ENCODE results near the gene CAMK2D.

CAMK2D gene

DNA sequence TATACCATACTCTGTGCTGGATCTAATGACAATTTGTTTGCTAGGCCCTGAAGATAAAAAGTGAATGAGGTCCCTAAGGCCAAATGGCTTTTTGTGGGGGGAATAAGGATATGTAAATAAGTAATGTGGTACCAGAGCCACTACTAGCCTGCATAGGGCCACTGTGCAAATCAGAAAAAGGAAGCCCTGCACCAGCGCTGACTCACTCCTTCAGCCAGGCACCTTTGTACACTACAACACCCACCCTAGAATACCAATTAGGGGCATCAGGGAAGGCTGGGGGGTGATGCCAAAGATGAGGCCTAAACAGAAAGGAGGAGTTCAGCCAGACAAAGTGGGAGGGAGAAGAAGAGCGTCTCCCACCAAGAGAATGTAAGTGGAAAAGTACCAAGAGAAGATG lies 122.2 kb downstream of the CAMK2D start:
- Histone ChIP-seq H3K36me3 (ENCODE audit: insufficient read depth, low read length) (no peaks in the 10 kb centered on the region), H3K9ac (ENCODE audit: low read depth, low read length) (no peak overlapping the region), H3K9me3 (ENCODE audit: control insufficient read depth, insufficient read depth, low read length) (no peaks in the 10 kb centered on the region), H3K4me1 (ENCODE audit: insufficient read depth, low read length) (peaks cover 17% of the 10 kb centered on the region)

- Histone ChIP-seq H3K4me1 (ENCODE audit: insufficient read depth, low read length) (peaks cover 17% of the 10 kb centered on the region), H3K36me3 (ENCODE audit: insufficient read depth, low read length) (no peaks in the 10 kb centered on the region), H3K9me3 (ENCODE audit: control insufficient read depth, insufficient read depth, low read length) (no peaks in the 10 kb centered on the region), H3K9ac (ENCODE audit: low read depth, low read length) (no peak overlapping the region)
Observed at GRCh38 chr4:113638562-113638832, 123.0 kb downstream of the CAMK2D start.

GRCh38 chr4:113637823-113638561 lies 123.5 kb downstream of the CAMK2D start:
- Histone ChIP-seq H3K9ac (ENCODE audit: low read depth, low read length) (no peak overlapping the region), H3K4me1 (ENCODE audit: insufficient read depth, low read length) (peaks cover 17% of the 10 kb centered on the region), H3K9me3 (ENCODE audit: control insufficient read depth, insufficient read depth, low read length) (no peaks in the 10 kb centered on the region)

DNA sequence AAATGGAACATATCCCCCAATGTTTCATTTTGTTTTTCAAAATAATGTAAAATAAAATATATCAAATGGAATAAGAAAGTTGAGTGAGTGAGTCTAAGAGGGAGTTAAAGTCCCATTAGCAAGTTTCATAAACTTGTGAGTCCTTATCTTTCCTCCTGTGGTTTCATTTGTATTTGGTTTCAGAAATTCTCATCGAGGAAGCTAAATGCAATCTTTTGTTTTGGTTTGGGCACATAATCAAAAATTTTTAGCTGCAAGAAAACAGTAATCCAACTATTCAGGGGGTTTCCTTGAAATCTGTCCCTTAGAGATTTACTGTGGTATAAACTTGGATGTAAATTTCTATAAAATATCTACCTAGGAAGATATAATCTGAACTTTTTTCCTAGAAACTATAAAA lies 124.2 kb downstream of the CAMK2D start:
- no peaks in the 10 kb centered on the region for H3K36me3 ChIP-seq (ENCODE audit: insufficient read depth, low read length)
- H3K9me3 ChIP-seq (ENCODE audit: control insufficient read depth, insufficient read depth, low read length), result no peaks in the 10 kb centered on the region
- H3K9ac ChIP-seq (ENCODE audit: low read depth, low read length), result no peak overlapping the region
- H3K4me1 ChIP-seq (ENCODE audit: insufficient read depth, low read length), result peaks cover 17% of the 10 kb centered on the region

More at GRCh38 chr4:113637823-113638561, 123.5 kb downstream of the CAMK2D start:
- H3K36me3 ChIP-seq (ENCODE audit: insufficient read depth, low read length), result no peaks in the 10 kb centered on the region

DNA sequence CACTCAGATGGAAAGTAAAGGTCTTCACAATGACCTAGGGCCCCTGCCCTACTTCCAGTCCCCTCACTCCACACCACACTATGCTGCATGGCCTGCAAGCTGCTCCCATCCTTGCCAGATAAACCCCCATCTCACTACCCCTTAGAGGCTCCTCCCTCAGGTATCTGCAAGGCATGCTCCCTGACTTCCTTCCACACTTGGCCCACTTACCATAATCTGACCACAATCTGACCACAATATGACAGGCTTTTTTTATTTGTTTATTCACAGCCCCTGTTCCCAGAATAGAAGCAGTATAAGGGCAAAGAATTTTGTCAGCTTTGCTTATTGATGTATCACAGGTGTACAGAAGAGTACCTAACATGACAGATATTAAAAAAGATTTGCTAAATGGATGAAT lies 124.7 kb downstream of the CAMK2D start:
- peaks cover 17% of the 10 kb centered on the region for H3K4me1 ChIP-seq (ENCODE audit: insufficient read depth, low read length)
- no peak overlapping the region for H3K9ac ChIP-seq (ENCODE audit: low read depth, low read length)
- H3K9me3 ChIP-seq (ENCODE audit: control insufficient read depth, insufficient read depth, low read length), result no peaks in the 10 kb centered on the region
- no peaks in the 10 kb centered on the region for H3K36me3 ChIP-seq (ENCODE audit: insufficient read depth, low read length)

GRCh38 chr4:113636438-113636818 lies 125.1 kb downstream of the CAMK2D start:
- no peaks in the 10 kb centered on the region for H3K9me3 ChIP-seq (ENCODE audit: control insufficient read depth, insufficient read depth, low read length)
- H3K9ac ChIP-seq (ENCODE audit: low read depth, low read length), result no peak overlapping the region
- H3K36me3 ChIP-seq (ENCODE audit: insufficient read depth, low read length), result no peaks in the 10 kb centered on the region
- H3K4me1 ChIP-seq (ENCODE audit: insufficient read depth, low read length), result peaks cover 17% of the 10 kb centered on the region

DNA sequence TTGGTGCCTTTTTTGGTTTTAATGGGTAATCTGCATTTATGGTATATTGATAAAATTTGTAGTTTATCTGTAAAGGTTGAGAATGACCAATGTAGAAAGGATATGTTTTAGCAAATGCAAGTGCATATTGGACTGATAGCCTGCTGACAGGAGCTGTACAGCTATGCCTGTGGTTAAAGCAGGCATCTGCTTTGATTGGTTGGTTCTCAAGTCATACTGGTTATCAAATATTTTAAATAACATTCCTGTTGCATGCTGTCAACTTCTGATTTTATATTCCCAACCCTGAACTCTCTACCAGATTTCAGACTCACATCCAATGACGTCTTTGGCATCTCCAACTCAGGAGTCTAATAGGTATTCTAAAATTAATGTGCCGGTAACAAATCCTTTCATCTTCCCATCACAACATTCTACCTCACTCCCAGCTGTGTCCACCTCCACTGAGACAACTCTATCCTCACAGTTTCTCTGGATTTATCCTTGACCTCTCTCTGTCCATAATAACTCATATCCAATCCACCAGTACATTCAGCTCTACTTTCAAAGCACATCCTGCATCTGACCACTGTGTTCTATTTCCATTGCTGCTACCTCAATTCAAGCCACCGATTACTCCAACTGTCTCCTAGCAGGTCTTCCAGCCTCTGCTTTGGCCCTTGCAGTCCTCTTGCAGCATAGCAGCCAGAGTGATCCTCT lies 125.7 kb downstream of the CAMK2D start:
- H3K9ac ChIP-seq (ENCODE audit: low read depth, low read length), result no peak overlapping the region
- H3K9me3 ChIP-seq (ENCODE audit: control insufficient read depth, insufficient read depth, low read length), result no peaks in the 10 kb centered on the region
- no peaks in the 10 kb centered on the region for H3K36me3 ChIP-seq (ENCODE audit: insufficient read depth, low read length)
- peaks cover 15% of the 10 kb centered on the region for H3K4me1 ChIP-seq (ENCODE audit: insufficient read depth, low read length)

DNA sequence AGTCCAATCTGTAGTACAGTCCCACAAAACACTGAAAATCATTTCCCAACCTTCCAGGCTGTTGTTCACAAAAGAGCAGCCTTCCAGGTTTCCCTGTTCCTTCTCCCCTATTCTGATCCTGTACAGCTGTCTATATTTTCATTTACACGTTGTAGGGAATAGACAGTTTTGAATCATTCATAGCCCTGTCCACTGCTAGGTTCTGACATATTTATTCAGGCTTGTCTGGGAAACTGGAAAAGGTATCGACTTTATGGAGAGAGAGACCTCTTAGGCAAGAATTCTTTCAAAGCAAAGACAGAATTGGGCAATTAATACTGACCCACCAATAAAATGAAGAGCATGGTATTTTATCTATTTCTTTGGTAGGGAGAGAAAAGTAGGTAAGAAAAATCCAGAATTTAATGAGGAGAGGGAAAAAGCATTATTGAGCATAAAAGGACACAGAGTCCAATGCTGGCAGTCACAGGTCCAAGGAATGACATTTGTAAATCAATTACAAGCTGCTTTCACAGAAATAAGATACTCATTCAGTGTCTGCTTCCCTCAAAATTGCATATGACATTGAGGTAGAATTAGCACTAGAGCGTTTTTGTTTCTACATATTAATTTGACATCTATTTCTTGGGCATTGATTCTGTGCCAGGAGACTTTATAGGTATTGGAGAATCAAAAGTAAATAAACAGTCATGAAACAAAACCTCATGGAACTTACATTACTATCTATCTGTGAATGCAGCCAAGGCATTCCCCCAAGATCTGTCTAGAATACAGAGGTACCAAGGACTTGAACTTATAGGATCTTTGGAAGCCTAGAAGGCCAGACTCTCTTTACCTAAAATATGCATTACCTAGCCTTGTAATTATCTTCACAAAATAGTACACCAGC lies 127.2 kb downstream of the CAMK2D start:
- no peaks in the 10 kb centered on the region for H3K9me3 ChIP-seq (ENCODE audit: control insufficient read depth, insufficient read depth, low read length)
- H3K36me3 ChIP-seq (ENCODE audit: insufficient read depth, low read length), result no peaks in the 10 kb centered on the region
- H3K9ac ChIP-seq (ENCODE audit: low read depth, low read length), result no peak overlapping the region
- H3K4me1 ChIP-seq (ENCODE audit: insufficient read depth, low read length), result peaks cover under 1% of the 10 kb centered on the region; the same call in 1 of the 2 replicates

GRCh38 chr4:113633467-113633866 lies 128.1 kb downstream of the CAMK2D start:
- Histone ChIP-seq H3K9ac (ENCODE audit: low read depth, low read length) (no peak overlapping the region), H3K4me1 (ENCODE audit: insufficient read depth, low read length) (no peaks in the 10 kb centered on the region), H3K9me3 (ENCODE audit: control insufficient read depth, insufficient read depth, low read length) (no peaks in the 10 kb centered on the region), H3K36me3 (ENCODE audit: insufficient read depth, low read length) (no peaks in the 10 kb centered on the region)

DNA sequence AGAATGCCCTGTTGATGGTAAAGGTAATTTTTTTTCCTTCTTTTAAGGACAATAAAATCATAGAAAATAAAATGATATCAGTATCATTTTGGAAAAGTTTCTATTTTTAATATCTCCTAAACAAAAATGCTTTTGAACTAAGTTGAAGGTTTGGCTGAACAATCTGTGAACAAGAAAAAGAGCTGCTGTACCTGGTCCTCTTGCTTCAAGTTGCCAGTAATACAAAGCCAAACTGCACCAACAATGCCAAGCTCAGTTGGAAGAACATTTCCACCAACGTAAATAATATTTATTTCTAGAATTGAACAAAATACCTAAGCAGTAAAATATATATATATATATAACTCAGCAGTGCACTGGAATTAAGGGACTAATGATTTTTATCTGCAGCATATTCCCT lies 132.8 kb downstream of the CAMK2D start:
- Histone ChIP-seq H3K4me1 (ENCODE audit: insufficient read depth, low read length) (no peaks in the 10 kb centered on the region), H3K36me3 (ENCODE audit: insufficient read depth, low read length) (no peaks in the 10 kb centered on the region), H3K9ac (ENCODE audit: low read depth, low read length) (no peak overlapping the region), H3K9me3 (ENCODE audit: control insufficient read depth, insufficient read depth, low read length) (no peaks in the 10 kb centered on the region)

DNA sequence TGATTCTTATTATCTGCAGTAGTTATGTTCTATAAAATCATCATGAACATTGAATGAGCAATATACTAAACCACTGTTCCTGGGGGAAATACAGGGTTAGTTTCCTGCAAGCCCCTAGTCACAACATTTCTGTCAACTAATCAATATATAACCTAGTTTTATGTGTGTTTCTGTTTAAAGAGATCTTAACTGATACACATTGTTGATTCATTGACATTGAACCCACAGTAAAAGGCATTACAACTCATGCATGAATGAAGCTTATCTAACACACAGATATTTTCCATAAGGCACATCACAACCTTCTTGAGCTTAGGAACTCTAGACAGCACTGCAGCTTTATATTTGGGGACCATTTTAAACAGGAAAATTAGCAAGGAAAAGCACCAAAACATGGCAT lies 134.2 kb downstream of the CAMK2D start:
- no peaks in the 10 kb centered on the region for H3K36me3 ChIP-seq (ENCODE audit: insufficient read depth, low read length)

GRCh38 chr4:113625902-113626301 lies 135.6 kb downstream of the CAMK2D start:
- no peaks in the 10 kb centered on the region for H3K9me3 ChIP-seq (ENCODE audit: control insufficient read depth, insufficient read depth, low read length)
- H3K4me1 ChIP-seq (ENCODE audit: insufficient read depth, low read length), result no peaks in the 10 kb centered on the region
- H3K36me3 ChIP-seq (ENCODE audit: insufficient read depth, low read length), result no peaks in the 10 kb centered on the region
- no peak overlapping the region for H3K9ac ChIP-seq (ENCODE audit: low read depth, low read length)

More for the DNA sequence above, 134.2 kb downstream of the CAMK2D start:
- H3K9me3 ChIP-seq (ENCODE audit: control insufficient read depth, insufficient read depth, low read length), result no peaks in the 10 kb centered on the region
- H3K4me1 ChIP-seq (ENCODE audit: insufficient read depth, low read length), result no peaks in the 10 kb centered on the region
- no peak overlapping the region for H3K9ac ChIP-seq (ENCODE audit: low read depth, low read length)

- no peaks in the 10 kb centered on the region for H3K4me1 ChIP-seq (ENCODE audit: insufficient read depth, low read length)
- H3K9me3 ChIP-seq (ENCODE audit: control insufficient read depth, insufficient read depth, low read length), result no peaks in the 10 kb centered on the region
- H3K36me3 ChIP-seq (ENCODE audit: insufficient read depth, low read length), result no peaks in the 10 kb centered on the region
- no peak overlapping the region for H3K9ac ChIP-seq (ENCODE audit: low read depth, low read length)
Observed at GRCh38 chr4:113623274-113623894, 138.2 kb downstream of the CAMK2D start.

DNA sequence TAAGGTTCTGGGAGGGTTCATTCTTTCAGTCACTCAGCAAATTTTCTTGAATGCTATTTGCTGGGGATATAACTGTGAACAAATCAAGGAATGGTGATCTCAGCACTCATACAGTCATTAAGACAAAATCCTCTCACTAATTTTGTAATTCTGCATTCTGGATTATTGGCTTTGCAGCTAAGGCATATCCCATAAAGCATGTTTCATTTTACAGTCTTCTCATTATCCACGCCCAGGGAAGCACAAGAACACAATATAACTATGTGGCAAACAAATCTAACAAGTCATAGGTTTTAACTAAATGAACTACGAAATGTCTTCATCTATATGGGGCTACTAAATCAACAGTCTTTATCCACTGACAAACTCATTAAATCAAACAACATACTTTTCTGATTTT lies 139.9 kb downstream of the CAMK2D start:
- Histone ChIP-seq H3K9ac (ENCODE audit: low read depth, low read length) (no peak overlapping the region), H3K9me3 (ENCODE audit: control insufficient read depth, insufficient read depth, low read length) (no peaks in the 10 kb centered on the region), H3K4me1 (ENCODE audit: insufficient read depth, low read length) (no peaks in the 10 kb centered on the region), H3K36me3 (ENCODE audit: insufficient read depth, low read length) (no peaks in the 10 kb centered on the region)
